GM12891 (cell line): ENCODE measurements around the gene ZNF217.

Experiments used
- POLR2A ChIP-seq: IDR thresholded peaks from 2 replicates; pipeline ENCODE4 v1.6.1; 2011; ENCODE audit warnings: low read depth, low read length, control low read depth
- SPI1 ChIP-seq: IDR thresholded peaks from 2 replicates; pipeline ENCODE4 v1.6.1; 2011; ENCODE audit warnings: low read depth, low read length, control low read depth
- TAF1 ChIP-seq: IDR thresholded peaks from 2 replicates; pipeline ENCODE4 v1.6.1; 2011; ENCODE audit warnings: low read depth, low read length, control low read depth

DNA sequence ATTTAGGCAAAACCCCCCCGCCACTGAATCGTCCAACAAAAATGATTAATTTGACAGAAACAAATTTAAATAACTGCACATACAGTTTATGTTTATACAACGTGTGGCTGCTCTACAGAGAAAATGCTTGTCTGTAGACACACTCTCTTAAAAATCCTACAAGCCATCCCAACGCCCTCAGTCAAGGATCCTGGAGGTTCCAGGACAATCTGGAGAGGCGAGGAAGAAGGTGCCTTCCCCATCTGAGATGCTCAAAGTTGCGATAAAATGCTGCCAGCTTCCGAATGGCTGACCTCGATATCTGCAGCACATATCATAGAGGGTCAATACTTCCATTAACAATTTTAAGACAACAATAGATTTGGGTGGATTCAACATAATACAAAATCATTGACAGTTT lies 25.3 kb downstream of the ZNF217 start:
- TF ChIP-seq POLR2A: no peak
- TF ChIP-seq TAF1: no peak
- TF ChIP-seq SPI1: no peak
